ENCODE data around the gene HDGFL1.

The HDGFL1 gene

GRCh38 chr6:22569281-22570184, at the start of gene HDGFL1:
Gene HDGFL1, plus strand, starts transcription at chr6:22569566. Its CDS starts 10 bp downstream, at chr6:22569576.
- DNase-seq: no peak

- DNase-seq: no peak
Measured at GRCh38 chr6:22521035-22521434, 48.3 kb upstream of the HDGFL1 start.

GRCh38 chr6:22526736-22527135, 42.6 kb upstream of the HDGFL1 start:
- no peak for DNase-seq

DNA sequence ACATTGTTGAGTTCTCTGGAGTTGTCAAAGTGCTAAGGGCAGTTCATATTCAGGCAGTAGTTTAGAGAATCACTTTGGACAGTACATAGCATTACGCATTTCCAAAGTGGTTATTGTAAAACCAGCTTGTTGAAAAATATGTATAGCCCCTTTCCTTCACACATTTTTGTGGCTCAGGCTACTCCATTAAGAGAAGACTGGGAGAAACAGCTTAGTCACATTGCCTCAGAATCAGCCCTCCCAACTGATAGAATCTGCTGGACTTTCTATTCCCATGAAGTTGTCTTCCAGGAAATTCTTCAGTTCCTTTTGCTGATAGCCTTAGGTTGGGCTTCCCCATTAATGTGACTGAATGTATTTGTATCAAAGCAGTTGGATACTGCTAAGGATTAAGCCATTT, 39.5 kb upstream of the HDGFL1 start:
- no peak for DNase-seq

- no peak for DNase-seq
Measured at GRCh38 chr6:22530506-22530905, 38.9 kb upstream of the HDGFL1 start.

- no peak for DNase-seq
Measured at GRCh38 chr6:22536122-22536521, 33.2 kb upstream of the HDGFL1 start.

- no peak for DNase-seq
Measured at GRCh38 chr6:22544476-22544875, 24.9 kb upstream of the HDGFL1 start.

GRCh38 chr6:22545051-22545450, 24.3 kb upstream of the HDGFL1 start:
- no peak for DNase-seq

- no peak for DNase-seq
Measured at GRCh38 chr6:22546236-22546635, 23.1 kb upstream of the HDGFL1 start.

GRCh38 chr6:22550971-22551670, 18.2 kb upstream of the HDGFL1 start:
- DNase-seq: no peak

DNA sequence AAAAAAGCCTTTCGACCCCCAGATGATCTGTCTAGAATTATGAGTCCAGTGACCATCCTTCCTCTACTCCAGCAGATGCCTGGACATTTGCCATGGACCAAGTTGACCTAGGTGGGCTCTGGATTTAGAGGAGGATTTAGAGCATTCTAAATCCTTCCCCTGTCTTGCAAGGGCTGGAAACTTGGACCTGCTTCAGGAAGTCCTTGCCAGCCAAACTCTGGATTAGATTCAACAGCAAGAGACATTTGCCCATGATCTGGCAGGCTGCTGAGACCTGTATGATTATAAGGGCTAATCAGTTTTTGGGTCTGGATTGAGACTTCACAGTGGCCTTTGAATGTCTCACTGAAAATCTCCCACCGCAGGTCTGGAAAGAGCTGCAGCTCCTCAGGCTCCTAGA, 13.1 kb upstream of the HDGFL1 start:
- DNase-seq: no peak

- no peak for DNase-seq
Measured at GRCh38 chr6:22557007-22557406, 12.4 kb upstream of the HDGFL1 start.

- DNase-seq: no peak
Measured at GRCh38 chr6:22558288-22558882, 11.0 kb upstream of the HDGFL1 start.

GRCh38 chr6:22568854-22569253, 512 bp upstream of the HDGFL1 start:
- no peak for DNase-seq

DNA sequence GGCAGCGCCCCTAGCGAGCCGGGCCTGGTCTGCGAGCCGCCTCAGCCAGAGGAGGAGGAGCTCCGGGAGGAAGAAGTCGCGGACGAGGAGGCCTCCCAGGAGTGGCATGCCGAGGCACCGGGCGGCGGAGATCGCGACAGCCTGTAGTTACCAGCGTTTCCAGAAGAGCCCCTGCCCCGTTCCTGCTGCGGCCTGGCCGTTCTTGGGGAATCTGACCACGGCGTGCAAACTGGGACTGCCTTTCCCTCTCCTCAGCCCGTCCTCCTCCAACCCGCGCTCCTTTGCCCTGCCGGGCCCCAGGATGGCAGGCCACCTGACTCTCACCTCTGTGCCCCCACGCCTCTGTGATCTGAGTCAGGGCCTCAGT, 802 bp downstream of the HDGFL1 start:
- no peak for DNase-seq

GRCh38 chr6:22575190-22575589, 5.8 kb downstream of the HDGFL1 start:
- no peak for DNase-seq

- DNase-seq: no peak
Measured at GRCh38 chr6:22579439-22579838, 10.1 kb downstream of the HDGFL1 start.

- DNase-seq: no peak
Measured at GRCh38 chr6:22580337-22580736, 11.0 kb downstream of the HDGFL1 start.

- no peak for DNase-seq
Measured at GRCh38 chr6:22582417-22583205, 13.2 kb downstream of the HDGFL1 start.

DNA sequence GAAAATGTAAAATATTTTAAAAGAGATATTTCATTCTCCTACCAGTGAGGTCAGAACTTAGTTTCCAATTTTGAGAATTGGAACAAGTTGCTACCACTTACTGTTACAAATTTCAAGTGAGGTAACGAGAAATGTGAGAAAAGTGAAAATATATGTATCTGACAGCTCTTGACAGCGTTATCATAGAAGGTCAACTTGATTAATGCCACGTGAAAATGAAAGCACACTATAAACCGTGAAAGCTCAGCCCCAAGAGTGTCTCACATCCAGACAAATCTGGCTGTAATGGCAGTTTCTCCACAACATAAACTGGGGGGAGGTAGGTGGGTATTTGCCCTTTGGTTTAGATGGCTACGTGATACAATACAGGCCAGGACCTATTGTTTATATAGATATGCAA, 13.9 kb downstream of the HDGFL1 start:
- no peak for DNase-seq

DNA sequence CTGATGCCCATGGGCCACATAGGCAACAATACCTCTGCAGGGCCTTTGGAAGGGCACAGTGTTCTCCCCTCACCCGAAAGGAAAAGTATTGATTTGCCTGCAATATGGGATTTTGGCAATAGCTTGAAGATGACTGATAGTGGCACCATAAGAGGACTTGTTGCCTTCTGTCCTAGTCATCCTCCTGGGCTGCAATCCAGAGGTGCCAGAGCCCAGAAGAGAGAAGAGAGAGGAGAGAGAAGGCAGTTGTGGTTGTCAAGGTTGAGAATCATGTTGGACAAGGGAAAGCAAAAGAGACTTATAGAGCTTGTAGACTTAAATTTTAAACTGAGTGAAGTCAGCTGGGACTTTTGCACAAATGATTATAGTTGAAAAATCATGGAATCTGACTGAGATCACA, 14.6 kb downstream of the HDGFL1 start:
- DNase-seq: no peak

DNA sequence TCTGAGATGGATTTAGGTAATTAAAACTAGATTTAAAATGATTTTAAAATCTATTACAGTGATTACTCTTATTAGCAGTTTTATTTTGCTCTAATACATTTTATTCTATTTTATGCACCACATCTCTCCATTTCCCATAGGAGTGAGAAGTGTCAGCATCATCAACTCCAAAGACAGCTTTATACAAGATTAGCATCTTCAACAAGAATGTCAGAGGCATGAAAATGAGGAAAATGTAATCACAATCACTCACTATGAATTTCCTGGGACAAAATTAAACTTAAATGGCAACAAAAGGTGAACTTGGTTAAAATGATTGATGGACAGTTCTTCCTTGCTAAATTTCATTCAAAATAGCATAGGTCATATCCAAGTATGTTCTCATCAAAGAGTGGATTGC, 19.8 kb downstream of the HDGFL1 start:
- no peak for DNase-seq

DNA sequence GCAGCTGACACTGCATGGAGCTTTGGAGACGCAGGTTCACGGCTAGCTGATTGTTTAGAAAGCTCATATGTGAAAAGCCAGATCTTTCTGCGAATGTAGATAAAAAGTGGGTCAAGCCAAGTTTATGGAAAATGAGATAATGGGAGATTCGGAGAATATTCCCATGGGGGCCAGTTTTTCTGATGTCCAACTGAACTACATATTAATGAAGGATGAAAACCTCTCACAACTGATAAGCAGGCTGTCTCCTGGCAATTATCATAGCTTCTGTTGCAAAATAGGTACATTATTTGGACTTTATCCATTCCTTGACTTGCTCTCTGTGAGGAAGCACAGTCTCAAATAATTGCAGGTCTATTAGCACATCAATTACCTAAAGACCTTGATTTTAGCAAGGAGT, 21.1 kb downstream of the HDGFL1 start:
- DNase-seq: no peak
